Erythroblast (primary cell): ENCODE data around the gene OSBP2.
"Not testable (repeated sequence)": the region's sequence is repeated elsewhere in the genome, so short reads cannot be mapped to it uniquely, and the experiment has no call there.

Source experiments
- DNase-seq, 2 experiments: peaks; one replicate each; lab custom pipeline; 2025; lab: John Stamatoyannopoulos, UW
- GATA1 ChIP-seq: IDR thresholded peaks from 2 replicates; pipeline ENCODE4 v1.6.1; 2011; ENCODE audit warnings: low read depth, mild to moderate bottlenecking, control low read depth, low read length, moderate library complexity
- POLR2A ChIP-seq: IDR thresholded peaks from 2 replicates; pipeline ENCODE4 v1.6.1; 2011; ENCODE audit warnings: mild to moderate bottlenecking, low read length

OSBP2 gene

DNA sequence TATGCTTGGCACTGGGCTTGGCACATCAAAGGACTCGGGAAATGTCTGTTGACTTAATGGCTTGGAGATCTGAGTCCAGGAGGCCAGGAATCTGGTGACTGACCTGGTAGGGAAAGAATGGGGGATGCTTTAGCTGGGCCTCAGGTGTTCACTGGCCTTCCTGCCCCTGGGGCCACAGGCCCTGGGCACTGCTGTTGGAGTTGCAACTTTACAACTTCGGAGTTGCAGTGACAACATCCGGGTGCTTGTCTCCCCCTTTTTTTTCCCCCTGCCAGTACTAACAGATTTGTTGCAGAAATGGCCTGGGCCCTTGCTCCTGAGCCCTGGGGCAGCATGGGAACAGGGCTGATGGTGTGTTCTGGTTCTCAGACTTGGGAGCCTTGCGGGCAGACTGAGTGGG is 23.8 kb downstream of the OSBP2 start:
- TF ChIP-seq GATA1 = no peak
- no peak for TF ChIP-seq POLR2A
- DNase-seq = no peak

DNA sequence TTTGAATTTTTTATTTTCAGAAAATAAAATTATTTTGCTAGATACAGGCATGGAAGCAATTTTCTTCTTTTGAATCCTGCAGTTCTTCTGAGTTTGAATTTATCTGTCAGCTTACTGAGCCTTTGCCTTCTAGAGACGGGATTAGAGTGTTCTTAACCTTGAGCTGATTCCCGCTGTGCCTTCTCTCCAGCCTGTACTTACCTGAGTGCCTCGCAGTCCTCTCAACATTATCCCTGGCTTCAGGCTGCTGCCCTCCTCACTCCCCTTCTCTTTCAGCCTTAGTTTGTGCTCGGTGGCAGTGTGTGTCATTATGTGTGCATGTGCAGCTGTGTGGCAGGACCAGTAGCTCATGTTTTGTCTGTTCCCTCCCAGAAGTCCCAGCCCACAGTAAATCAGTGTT is 24.3 kb downstream of the OSBP2 start:
- TF ChIP-seq POLR2A (no peak), GATA1 (no peak)
- no peak for DNase-seq

DNA sequence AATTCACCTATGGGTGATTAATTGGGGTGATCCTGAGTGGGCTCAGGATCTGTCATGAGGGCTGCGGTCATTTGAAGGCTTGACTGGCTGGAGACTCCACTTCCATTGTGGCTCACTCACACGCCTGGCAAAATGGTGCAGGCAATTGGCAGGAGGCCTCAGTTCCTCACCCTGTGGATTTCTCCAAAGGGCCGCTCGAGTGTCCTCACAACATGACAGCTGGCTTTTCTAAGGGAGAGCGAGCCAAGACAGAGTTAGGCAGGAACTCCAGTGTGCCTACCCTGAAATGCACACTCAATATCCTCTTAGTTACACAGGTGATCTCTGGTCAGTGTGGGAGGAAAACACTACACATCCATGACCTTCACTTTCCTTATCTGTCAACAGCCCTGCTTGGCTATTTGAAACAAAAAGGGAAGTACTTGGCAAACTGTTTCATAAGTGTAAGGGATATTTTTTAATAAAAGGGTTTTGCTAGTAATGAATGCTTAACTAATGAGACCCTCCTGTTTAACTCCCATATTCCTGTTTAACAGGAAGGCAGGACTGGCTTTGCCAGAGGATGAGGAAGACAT is 25.7 kb downstream of the OSBP2 start:
- DNase-seq = no peak
- no peak for TF ChIP-seq POLR2A

DNA sequence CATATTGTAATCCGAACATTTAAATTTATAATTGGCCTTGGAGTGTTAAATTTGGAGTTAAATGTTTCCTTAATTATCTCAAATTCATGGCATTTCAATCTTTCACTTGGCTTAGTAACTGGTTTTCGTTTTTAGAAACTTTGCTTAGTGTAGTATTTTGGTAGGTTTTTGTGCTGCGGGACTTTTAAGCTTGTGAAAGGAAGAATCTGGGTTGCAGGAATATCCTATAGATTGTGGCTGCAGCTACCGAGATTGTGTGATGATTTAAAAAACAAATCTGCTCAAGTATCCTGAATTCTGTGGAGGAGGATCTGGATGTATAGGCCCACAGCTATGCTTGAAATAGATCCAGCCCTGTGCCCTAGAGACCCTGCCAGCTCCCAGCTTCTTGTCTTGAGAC is 27.1 kb downstream of the OSBP2 start:
- TF ChIP-seq GATA1 (no peak), POLR2A (no peak)

DNA sequence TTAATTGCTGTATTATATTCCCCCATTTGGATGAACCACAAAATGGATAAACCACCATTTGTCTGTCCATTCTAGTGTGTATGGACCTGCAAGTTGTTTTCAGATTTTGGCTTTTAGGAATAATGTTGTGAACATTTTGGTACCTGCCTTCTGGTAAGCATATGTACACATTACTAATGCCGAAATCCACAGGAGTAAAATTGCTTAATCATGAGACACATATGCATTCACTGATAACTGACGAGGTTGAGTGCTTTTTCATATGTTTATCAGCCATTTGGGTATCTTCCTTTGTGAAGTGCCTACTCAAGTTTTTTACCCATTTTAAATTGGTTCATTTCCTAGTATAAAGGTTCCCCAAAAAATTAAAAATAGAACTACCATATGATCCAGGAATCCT is 34.2 kb downstream of the OSBP2 start:
- TF ChIP-seq GATA1 (no peak), POLR2A (no peak)
- DNase-seq = peak; percentile 86 to 89

More for the DNA sequence above, 27.1 kb downstream of the OSBP2 start:
- DNase-seq = no peak

DNA sequence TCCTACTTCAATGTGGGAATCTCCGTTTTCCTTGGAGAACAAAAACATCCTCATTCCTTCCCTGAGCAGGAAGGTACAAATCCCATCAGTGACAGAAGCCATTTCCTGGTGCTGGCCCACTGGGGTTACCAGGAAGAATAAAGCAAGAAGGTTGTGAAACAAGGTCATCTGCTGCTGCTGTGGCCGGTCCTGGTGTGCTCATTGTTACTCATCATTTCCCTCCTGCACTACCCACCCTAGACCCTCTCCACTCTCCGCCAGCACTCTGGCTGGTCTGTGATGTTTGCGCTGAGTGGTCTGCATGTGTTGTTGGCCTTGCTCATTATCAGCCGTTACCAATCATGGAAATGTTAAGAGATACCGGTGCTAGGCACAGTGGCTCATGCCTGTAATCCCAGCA is 37.0 kb downstream of the OSBP2 start:
- no peak for DNase-seq
- no peak for TF ChIP-seq POLR2A
- TF ChIP-seq GATA1 = no peak

DNA sequence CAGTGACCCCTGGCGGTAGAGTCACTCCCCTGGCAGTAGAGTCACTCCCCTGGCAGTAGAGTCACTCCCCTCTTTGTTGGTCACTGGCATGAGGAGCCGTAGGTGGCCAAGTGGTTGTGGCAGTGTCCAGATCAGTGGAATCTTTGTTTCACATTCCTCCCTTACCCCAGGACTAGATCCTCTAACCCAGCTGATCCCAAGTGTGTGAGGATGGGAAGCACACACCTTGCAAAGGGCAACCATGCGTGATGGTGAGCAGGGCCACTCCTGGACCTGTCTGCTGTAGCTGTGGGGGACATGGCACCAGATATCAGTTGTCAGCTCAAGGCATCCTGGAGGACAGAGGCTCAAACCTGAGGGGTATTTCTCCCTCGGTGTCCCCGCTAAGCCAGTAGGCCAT is 37.8 kb downstream of the OSBP2 start:
- no peak for DNase-seq

DNA sequence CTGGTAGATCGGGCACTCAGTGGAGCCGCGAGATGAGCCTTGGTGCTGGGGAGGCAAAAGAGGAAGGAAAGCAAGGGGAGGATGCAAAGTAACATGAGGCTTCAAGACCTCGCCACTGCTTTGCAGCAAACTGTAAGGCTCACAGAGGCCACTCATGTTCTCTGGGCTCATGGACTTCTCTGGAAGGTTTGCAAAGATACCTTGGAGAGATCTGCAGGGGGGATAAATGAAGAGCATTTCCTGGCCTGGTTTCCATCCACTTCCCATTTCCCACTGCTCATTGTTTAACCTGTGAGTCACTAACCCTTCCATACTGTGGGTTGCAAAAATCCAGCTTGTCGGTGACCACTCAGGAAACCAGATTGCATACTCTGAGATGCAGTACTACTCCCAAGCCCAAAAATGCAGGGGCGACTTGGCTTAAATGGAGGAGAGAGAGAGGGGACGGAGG is 38.5 kb downstream of the OSBP2 start:
- DNase-seq = no peak
- TF ChIP-seq GATA1 (no peak), POLR2A (no peak)

More for the DNA sequence above, 37.8 kb downstream of the OSBP2 start:
- TF ChIP-seq GATA1 = no peak
- no peak for TF ChIP-seq POLR2A

DNA sequence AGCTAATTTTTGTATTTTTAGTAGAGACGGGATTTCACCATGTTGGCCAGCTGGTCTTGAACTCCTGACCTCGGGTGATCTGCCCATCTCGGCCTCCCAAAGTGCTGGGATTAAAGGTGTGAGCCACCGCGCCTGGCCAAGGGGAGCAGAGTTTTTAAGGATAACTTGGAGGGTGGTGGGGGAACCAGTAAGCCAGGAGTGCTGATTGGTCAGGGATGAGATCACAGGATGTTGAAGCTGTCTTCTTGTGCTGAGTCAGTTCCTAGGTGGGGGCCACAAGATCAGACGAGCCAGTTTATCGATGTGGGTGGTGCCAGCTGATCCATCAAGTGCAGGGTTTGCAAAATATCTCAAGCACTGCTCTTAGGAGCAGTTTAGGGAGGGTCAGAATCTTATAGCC is 45.3 kb downstream of the OSBP2 start:
- peak in 1 of 2 experiments; percentile 33 for DNase-seq

DNA sequence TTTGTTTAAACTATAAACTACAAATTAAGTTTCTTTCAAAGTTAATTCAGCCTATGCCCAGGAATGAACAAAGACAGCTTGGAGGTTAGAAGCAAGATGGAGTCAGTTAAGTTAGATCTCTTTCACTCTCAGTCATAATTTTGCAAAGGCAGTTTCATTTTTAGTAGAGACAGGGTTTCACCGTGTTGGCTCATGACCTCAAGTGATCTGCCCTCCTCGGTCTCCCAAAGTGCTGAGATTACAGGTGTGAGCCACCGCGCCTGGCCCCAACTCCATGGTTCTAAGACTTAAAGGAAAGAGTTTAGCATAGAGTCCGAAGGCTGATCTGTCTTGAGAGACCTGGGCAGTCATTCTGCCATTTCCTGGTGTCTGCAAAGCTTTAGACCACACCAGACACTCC is 45.8 kb downstream of the OSBP2 start:
- not testable (repeated sequence) for DNase-seq

DNA sequence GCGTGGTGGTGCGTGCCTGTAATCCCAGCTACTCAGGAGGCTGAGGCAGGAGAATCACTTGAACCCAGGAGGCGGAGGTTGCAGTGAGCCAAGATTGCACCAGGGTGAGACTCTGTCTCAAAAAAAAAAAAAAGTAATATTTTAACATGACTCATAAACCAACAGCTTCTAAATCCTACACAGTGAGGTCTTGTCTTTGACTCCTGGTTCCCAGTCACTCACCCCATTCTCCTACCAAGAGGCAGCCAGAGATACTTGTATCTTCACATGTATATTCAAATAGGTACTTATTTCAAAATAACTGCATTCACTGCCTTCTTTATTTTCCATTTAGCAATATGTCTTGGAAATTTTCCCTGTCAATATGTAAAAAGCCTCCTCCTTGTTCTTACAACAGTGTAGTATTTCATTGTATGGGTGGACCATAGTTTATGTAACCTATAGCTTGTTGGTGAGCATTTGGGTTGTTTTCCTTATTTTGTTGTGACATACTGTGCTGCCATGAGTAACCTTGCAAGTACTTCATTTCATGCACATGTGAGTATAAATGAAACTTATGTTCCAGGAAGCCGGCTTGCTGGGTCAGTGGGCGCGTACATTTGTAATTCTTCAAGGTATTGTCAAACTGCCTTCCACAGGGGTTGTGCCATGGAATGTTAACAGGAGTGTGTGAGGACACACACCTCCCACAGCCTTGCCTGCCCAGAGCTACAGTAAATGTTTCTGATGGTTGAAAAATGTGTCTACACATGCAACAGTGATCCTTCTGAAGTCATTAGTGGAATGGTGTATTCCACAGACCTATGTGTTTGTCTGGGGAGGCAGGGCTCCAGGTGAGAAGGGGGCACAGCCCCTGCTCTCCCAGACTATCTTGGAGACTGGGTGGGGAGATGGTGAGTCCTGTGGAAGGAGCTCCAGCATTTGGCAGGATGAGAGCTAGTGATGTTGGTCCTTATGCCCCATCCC is 47.9 kb downstream of the OSBP2 start:
- TF ChIP-seq POLR2A (no peak), GATA1 (no peak)
- DNase-seq = no peak

DNA sequence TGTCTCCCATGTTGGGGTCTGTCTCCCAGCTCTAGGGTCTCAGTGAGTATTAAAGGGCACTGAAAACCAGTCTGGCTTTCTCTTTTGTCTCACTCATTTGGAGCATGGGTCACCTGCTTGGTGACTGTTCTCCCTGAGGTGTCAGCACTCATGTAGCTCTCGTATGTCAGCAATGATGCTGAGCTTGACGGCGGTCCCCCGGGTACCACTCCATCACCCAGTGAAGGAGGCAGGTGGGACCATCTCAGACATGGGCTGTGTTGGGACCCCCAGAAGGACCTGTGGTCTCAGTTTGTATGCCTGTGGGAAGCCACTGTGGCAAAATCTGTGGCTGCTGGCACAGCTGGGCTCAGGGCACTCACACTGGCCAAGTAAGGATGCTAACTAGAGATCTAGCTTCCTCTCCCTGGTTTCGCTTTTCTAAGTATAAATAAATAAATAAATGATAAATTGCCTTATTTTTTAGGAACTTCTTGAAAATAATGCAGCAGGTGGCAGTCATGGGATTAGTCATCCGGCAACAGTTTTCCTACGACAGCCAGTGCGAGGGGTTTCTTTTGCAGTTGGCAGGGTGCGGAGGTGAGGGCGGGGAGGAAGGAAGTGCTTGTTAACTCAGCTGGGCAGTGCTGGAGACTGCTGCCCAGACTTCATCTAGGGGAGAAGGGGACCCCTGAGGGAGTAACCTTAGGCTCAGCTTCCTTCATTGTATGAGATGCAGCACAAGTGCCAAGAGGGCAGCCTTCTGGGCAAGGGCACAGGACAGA is 48.8 kb downstream of the OSBP2 start:
- TF ChIP-seq POLR2A (no peak), GATA1 (no peak)
- no peak for DNase-seq

DNA sequence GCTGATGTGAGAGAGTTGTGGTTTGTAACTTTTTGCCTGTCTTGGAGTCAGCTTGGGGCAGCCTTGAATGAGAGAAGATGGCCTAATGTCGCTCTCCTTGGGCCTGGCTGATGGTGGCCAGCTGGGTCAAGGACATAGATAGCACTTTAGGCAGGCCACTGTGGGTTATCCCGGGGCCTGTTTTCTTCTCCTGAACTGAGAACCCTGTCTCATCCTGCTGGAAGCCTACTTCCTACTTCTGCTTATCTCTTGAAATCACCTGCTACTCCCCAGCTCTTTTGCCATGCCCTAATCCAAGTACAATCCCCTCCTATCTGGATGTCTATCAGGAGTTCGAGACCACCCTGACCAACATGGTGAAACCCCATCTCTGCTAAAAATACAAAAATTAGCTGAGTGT is 49.5 kb downstream of the OSBP2 start:
- DNase-seq = no peak
- no peak for TF ChIP-seq POLR2A
- no peak for TF ChIP-seq GATA1

DNA sequence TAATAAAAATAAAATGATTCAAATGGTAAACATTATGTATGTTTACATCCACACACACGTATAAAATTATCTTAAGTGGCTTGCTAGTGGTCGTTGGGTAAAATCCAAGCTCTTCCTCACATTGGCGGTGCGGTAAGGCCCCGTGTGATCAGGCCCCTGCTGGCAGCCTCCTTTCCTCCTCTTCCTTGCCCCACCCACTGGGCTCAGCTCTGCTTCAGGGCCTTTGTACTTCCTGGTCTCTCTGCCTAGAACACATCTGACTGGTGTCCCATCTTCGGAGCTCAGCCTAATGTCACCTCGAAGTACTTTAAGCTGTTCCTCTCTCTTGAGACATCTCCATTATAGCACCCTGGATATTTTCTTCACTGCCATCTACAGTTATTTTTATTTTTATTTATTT is 52.8 kb downstream of the OSBP2 start:
- TF ChIP-seq POLR2A = no peak
- TF ChIP-seq GATA1 = no peak
- DNase-seq = no peak
